GM23338 (cell line): ENCODE data around the gene PRMT7. TPM values are rescaled to one million over a fixed set of nuclear protein-coding genes. Genes with fewer than 3 reads are reported as not detected.

Experiments used
- ATAC-seq: fragments of 200-7000 bp; cut with Tn5 transposase; 3 replicates; pipeline ENCODE4 v1.9.1; 2020
- DNase-seq: peaks from one replicate; pipeline ENCODE4 v3.0.0-alpha.2; 2015; ENCODE audit warnings: low spot score
- H2AFZ ChIP-seq: fragments of 200-600 bp; sonication (generic); 2 replicates; pipeline ENCODE4 v1.8.0; 2016; ENCODE audit warnings: antibody characterized with exemption, mild to moderate bottlenecking, moderate library complexity
- H3F3A ChIP-seq: fragments of 200-600 bp; sonication (generic); replicated peaks from 2 replicates; pipeline ENCODE4 v1.8.0; 2017; ENCODE audit warnings: antibody characterized with exemption, mixed run types, low read depth
- H3K27ac ChIP-seq: fragments of 200-600 bp; sonication (generic); 2 replicates; pipeline ENCODE4 v1.6.1; 2016; ENCODE audit warnings: low read depth
- H3K27me3 ChIP-seq: fragments of 200-600 bp; sonication (generic); 2 replicates; pipeline ENCODE4 v1.8.0; 2016; ENCODE audit warnings: mild to moderate bottlenecking, mixed run types, moderate library complexity; ENCODE audit not compliant: insufficient read depth
- H3K36me3 ChIP-seq: fragments of 200-600 bp; sonication (generic); 2 replicates; pipeline ENCODE4 v1.8.0; 2016; ENCODE audit warnings: mild to moderate bottlenecking; ENCODE audit not compliant: insufficient read depth
- H3K4me1 ChIP-seq: fragments of 200-600 bp; sonication (generic); 2 replicates; pipeline ENCODE4 v1.8.0; 2016; ENCODE audit warnings: mild to moderate bottlenecking, moderate library complexity; ENCODE audit not compliant: insufficient read depth
- H3K4me2 ChIP-seq: fragments of 200-600 bp; sonication (generic); 2 replicates; pipeline ENCODE4 v1.7.1; 2017; ENCODE audit warnings: mixed run types
- H3K4me3 ChIP-seq: fragments of 200-600 bp; sonication (generic); 2 replicates; pipeline ENCODE4 v1.6.1; 2016; ENCODE audit warnings: mixed run types
- H3K79me2 ChIP-seq: fragments of 200-600 bp; sonication (generic); replicated peaks from 2 replicates; pipeline ENCODE4 v1.8.0; 2017; ENCODE audit warnings: mild to moderate bottlenecking; ENCODE audit not compliant: insufficient read depth
- H3K9me2 ChIP-seq: fragments of 200-600 bp; sonication (generic); 2 replicates; pipeline ENCODE4 v1.8.0; 2017; ENCODE audit not compliant: insufficient read depth
- H4K20me1 ChIP-seq: fragments of 200-600 bp; sonication (generic); replicated peaks from 2 replicates; pipeline ENCODE4 v1.8.0; 2017; ENCODE audit warnings: mild to moderate bottlenecking; ENCODE audit not compliant: insufficient read depth
- H3K27ac Mint-ChIP-seq: 2 replicates; pipeline ENCODE4 v1.8.0; 2020; ENCODE audit warnings: inconsistent platforms, mild to moderate bottlenecking, moderate library complexity, mixed read lengths
- H3K27me3 Mint-ChIP-seq: 3 replicates; pipeline ENCODE4 v1.8.0; 2022; ENCODE audit warnings: low read depth, mild to moderate bottlenecking, moderate library complexity, mixed read lengths, inconsistent platforms; ENCODE audit not compliant: insufficient read depth, poor library complexity
- H3K36me3 Mint-ChIP-seq: 3 replicates; pipeline ENCODE4 v1.8.0; 2021; ENCODE audit warnings: low read depth, mild to moderate bottlenecking, inconsistent platforms, moderate library complexity, mixed read lengths
- H3K4me1 Mint-ChIP-seq: 3 replicates; pipeline ENCODE4 v1.8.0; 2020; ENCODE audit warnings: mild to moderate bottlenecking, inconsistent platforms, mixed read lengths
- H3K4me3 Mint-ChIP-seq: 3 replicates; pipeline ENCODE4 v1.8.0; 2021; ENCODE audit warnings: moderate library complexity, mild to moderate bottlenecking, inconsistent platforms, mixed read lengths
- H3K9me3 Mint-ChIP-seq: 3 replicates; pipeline ENCODE4 v1.8.0; 2020; ENCODE audit warnings: moderate library complexity, mild to moderate bottlenecking, inconsistent platforms, mixed read lengths
- CTCF ChIP-seq, 2 experiments: fragments of 200-600 bp in 1 of 2; sonication (generic) in 1 of 2; conservative IDR thresholded peaks; 2 replicates each; pipeline versions ENCODE4 v1.5.1 to v1.6.1; 2016 to 2017; ENCODE audit warnings: antibody characterized with exemption in 2 of 2, low read depth in 2 of 2, mild to moderate bottlenecking in 2 of 2, moderate library complexity in 1 of 2
- ETS1 ChIP-seq: IDR thresholded peaks from 2 replicates; pipeline ENCODE4 v1.6.1; 2016; ENCODE audit warnings: antibody characterized with exemption
- EZH2phosphoT487 ChIP-seq: fragments of 200-600 bp; sonication (generic); IDR thresholded peaks from one replicate; pipeline ENCODE4 v1.8.1; 2018; ENCODE audit warnings: antibody characterized with exemption; ENCODE audit not compliant: unreplicated experiment
- JUNB ChIP-seq: IDR thresholded peaks from one replicate; pipeline ENCODE4 v1.6.1; 2016; ENCODE audit warnings: antibody characterized with exemption; ENCODE audit not compliant: unreplicated experiment
- NANOG ChIP-seq: IDR thresholded peaks from 2 replicates; pipeline ENCODE4 v1.6.1; 2016; ENCODE audit warnings: antibody characterized with exemption, borderline replicate concordance
- POLR2AphosphoS5 ChIP-seq: IDR thresholded peaks from 2 replicates; pipeline ENCODE4 v1.6.1; 2016; ENCODE audit warnings: antibody characterized with exemption, low read depth
- REST ChIP-seq: IDR thresholded peaks from one replicate; pipeline ENCODE4 v1.6.1; 2018; ENCODE audit warnings: antibody characterized with exemption; ENCODE audit not compliant: unreplicated experiment
- ZNF114 ChIP-seq: fragments of 250-450 bp; sonication (Bioruptor Pico); IDR thresholded peaks from 2 replicates; pipeline ENCODE4 v1.5.0; 2020; ENCODE audit warnings: mild to moderate bottlenecking, moderate library complexity
- ZNF331 ChIP-seq: fragments of 250-450 bp; sonication (Bioruptor Pico); IDR thresholded peaks from 2 replicates; pipeline ENCODE4 v1.5.0; 2020; ENCODE audit warnings: low read depth, mild to moderate bottlenecking, moderate library complexity
- ZNF462 ChIP-seq: fragments of 250-450 bp; sonication (Bioruptor Pico); IDR thresholded peaks from 2 replicates; pipeline ENCODE4 v1.5.0; 2020; ENCODE audit warnings: mild to moderate bottlenecking, moderate library complexity
- polyA plus RNA-seq: library from polyadenylated mRNA; unstranded; fragments of >200 nt; fragmentation: Nextera tagmentation; extraction: Ambion mirVana; gene quantifications from 2 replicates; pipeline ENCODE4 v1.2.1, GENCODE V29; 2016
- total RNA-seq: library from RNA; depleted of rRNA; stranded (reverse); fragments of >200 nt; shearing (Covaris generic); gene quantifications from 2 replicates; pipeline ENCODE4 v1.2.3, GENCODE V29; 2014

The PRMT7 gene
- total and polyA plus RNA-seq, 2 experiments from 2014 or later: 20.2 to 65.3 TPM

- peaks cover 26% of the 10 kb centered on the region for H3K36me3 Mint-ChIP-seq
- no peaks in the 10 kb centered on the region for H3K4me1 Mint-ChIP-seq
- no peak for TF ChIP-seq EZH2phosphoT487
- TF ChIP-seq ETS1: no peak
- TF ChIP-seq JUNB: no peak
- no peak for TF ChIP-seq POLR2AphosphoS5
- no peak for TF ChIP-seq NANOG
- TF ChIP-seq CTCF (conservative IDR thresholded peaks at IDR 0.05; ENCODE audit: low read depth in 2 of 2): no peak
- no peak for TF ChIP-seq ZNF114 (CRISPR knock-in tag)
- TF ChIP-seq ZNF331: no peak
- no peak for TF ChIP-seq ZNF462
- TF ChIP-seq REST: no peak
- H3K4me1 ChIP-seq: no peaks in the 10 kb centered on the region
- H3K27ac Mint-ChIP-seq: no peak overlapping the region
- no peaks in the 10 kb centered on the region for H3K36me3 ChIP-seq
- no peaks in the 10 kb centered on the region for H3K9me2 ChIP-seq
- no peaks in the 10 kb centered on the region for H3K27me3 Mint-ChIP-seq
- no peaks in the 10 kb centered on the region; the same call in 2 of the 3 replicates for H3K9me3 Mint-ChIP-seq
- H3F3A ChIP-seq: peaks cover 5% of the 10 kb centered on the region; the same call in 1 of the 2 replicates
- peaks cover 6% of the 10 kb centered on the region; the same call in 1 of the 2 replicates for H4K20me1 ChIP-seq
- no peaks in the 10 kb centered on the region for H3K27me3 ChIP-seq
- no peak overlapping the region for H2AFZ ChIP-seq
- H3K4me3 ChIP-seq: no peak overlapping the region
- H3K79me2 ChIP-seq: no peaks in the 10 kb centered on the region
- no peak for DNase-seq
- H3K4me2 ChIP-seq: no peak overlapping the region
- no peak overlapping the region for H3K27ac ChIP-seq
- no peak for ATAC-seq
- H3K4me3 Mint-ChIP-seq: no peak overlapping the region
Observed at GRCh38 chr16:68281368-68282063, 29.3 kb upstream of the PRMT7 start.
